Naive thymus-derived CD4-positive, alpha-beta T cell (primary cell): ENCODE data around the gene GEN1. TPM values are rescaled to one million over a fixed set of nuclear protein-coding genes. Genes with fewer than 3 reads are reported as not detected.

Experiments
- ATAC-seq: fragments of 150-1000 bp; cut with Tn5 transposase; 2 replicates; pipeline ENCODE4 v1.10.0; 2021; ENCODE audit warnings: mild to moderate bottlenecking, moderate library complexity
- CTCF ChIA-PET: fragments of 350-600 bp; sonication (Branson Sonifier 250); formaldehyde crosslinking; loops from one replicate; lab custom pipeline; 2021; ENCODE audit warnings: antibody characterized with exemption; lab: Charles Lee
- POLR2A ChIA-PET: fragments of 350-600 bp; sonication (Branson Sonifier 250); formaldehyde crosslinking; loops from one replicate; lab custom pipeline; 2021; ENCODE audit warnings: antibody characterized with exemption, inconsistent platforms; lab: Charles Lee
- DNase-seq, 9 donors: peaks; one replicate each; pipeline versions ENCODE4 v3.0.0 to v3.0.0-alpha.2; 2020 to 2022; ENCODE audit warnings: mixed read lengths in 1 of 9
- H3K27ac ChIP-seq: one replicate; pipeline ENCODE4 v1.7.0; 2013; ENCODE audit warnings: mild to moderate bottlenecking, low read depth, low read length, moderate library complexity
- H3K27me3 ChIP-seq, 2 donors: one replicate each; pipeline ENCODE4 v1.7.0; 2013; ENCODE audit warnings: low read length in 2 of 2, mild to moderate bottlenecking in 2 of 2, moderate library complexity in 2 of 2; ENCODE audit not compliant: control insufficient read depth in 2 of 2, insufficient read depth in 2 of 2
- H3K36me3 ChIP-seq, 3 experiments: 1 replicate in 2 of 3; 2 replicates in 1 of 3; pipeline ENCODE4 v1.7.0; 2013; ENCODE audit warnings: low read length in 3 of 3, mild to moderate bottlenecking in 3 of 3, moderate library complexity in 1 of 3; ENCODE audit not compliant: insufficient read depth in 3 of 3, control insufficient read depth in 2 of 3
- H3K4me1 ChIP-seq, 2 donors: one replicate each; pipeline ENCODE4 v1.7.0; 2013; ENCODE audit warnings: low read length in 2 of 2, mild to moderate bottlenecking in 2 of 2, moderate library complexity in 1 of 2; ENCODE audit not compliant: control insufficient read depth in 2 of 2, insufficient read depth in 2 of 2
- H3K4me3 ChIP-seq: 2 replicates; pipeline ENCODE4 v1.7.0; 2013; ENCODE audit warnings: mild to moderate bottlenecking, low read length
- H3K9me3 ChIP-seq, 3 experiments: 1 replicate in 2 of 3; 2 replicates in 1 of 3; pipeline ENCODE4 v1.7.0; 2013; ENCODE audit warnings: low read length in 3 of 3; ENCODE audit not compliant: control insufficient read depth in 2 of 3
- H3K27ac Mint-ChIP-seq, 9 donors: one replicate each; pipeline ENCODE4 v1.8.0; 2020 to 2022; ENCODE audit warnings: mixed read lengths in 9 of 9, mild to moderate bottlenecking in 8 of 9, moderate library complexity in 5 of 9, inconsistent platforms in 2 of 9
- H3K27me3 Mint-ChIP-seq, 5 donors: one replicate each; pipeline ENCODE4 v1.8.0; 2021 to 2022; ENCODE audit warnings: mixed read lengths in 5 of 5, mild to moderate bottlenecking in 1 of 5
- H3K36me3 Mint-ChIP-seq, 5 donors: one replicate each; pipeline ENCODE4 v1.8.0; 2020 to 2022; ENCODE audit warnings: mixed read lengths in 5 of 5, mild to moderate bottlenecking in 3 of 5, inconsistent platforms in 1 of 5
- H3K4me1 Mint-ChIP-seq, 7 donors: one replicate each; pipeline ENCODE4 v1.8.0; 2020 to 2022; ENCODE audit warnings: mixed read lengths in 7 of 7, mild to moderate bottlenecking in 3 of 7, inconsistent platforms in 1 of 7
- H3K4me3 Mint-ChIP-seq, 10 donors: one replicate each; pipeline ENCODE4 v1.8.0; 2020 to 2022; ENCODE audit warnings: mild to moderate bottlenecking in 10 of 10, mixed read lengths in 10 of 10, moderate library complexity in 6 of 10, inconsistent platforms in 2 of 10
- H3K9me3 Mint-ChIP-seq, 11 donors: one replicate each; pipeline ENCODE4 v1.8.0; 2020 to 2022; ENCODE audit warnings: mixed read lengths in 11 of 11, mild to moderate bottlenecking in 4 of 11, inconsistent platforms in 1 of 11, moderate library complexity in 1 of 11
- intact Hi-C, 2 donors: fragments of 100-400 bp; cut with micrococcal nuclease; formaldehyde crosslinking; loops; one replicate each; pipeline ENCODE4 v1.15.1; 2023
- polyA plus RNA-seq, 2 donors: library from polyadenylated mRNA; unstranded; fragments of 300-500 nt; fragmentation: Illumina TruSeq; gene quantifications; one replicate each; pipeline ENCODE4 v1.2.3, GENCODE V29; 2021
- total RNA-seq, 6 experiments: library from RNA in 5 of 6; stranded (reverse) in 5 of 6; gene quantifications; 1 replicate in 5 of 6; 2 replicates in 1 of 6; pipeline ENCODE4 v1.2.3 and lab custom pipeline; 2021 to 2026

The GEN1 gene
- total and polyA plus RNA-seq, 7 experiments from 2014 or later = 0.44 to 25.8 (median 5.8) TPM

DNA sequence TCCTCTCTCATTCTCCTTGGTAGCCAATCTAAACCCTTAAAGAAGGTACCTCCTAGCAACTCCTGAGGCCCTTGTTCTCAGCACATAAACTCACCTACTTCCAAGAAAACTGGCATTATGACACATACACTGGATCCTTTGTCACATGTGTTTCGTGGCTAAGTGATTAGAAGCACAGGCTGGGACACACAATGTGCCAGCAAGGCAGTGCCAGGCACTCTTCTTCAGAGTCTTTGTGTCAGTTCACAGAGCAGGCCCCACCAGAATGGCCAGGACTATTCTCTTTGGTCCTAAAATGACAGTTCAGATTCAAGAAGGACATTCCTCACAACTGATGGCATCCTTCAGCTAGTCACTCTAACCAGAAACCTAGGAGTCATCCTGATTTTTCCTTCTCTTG, 40.6 kb upstream of the GEN1 start:
- Histone ChIP-seq H3K27ac (no peak overlapping the region), H3K4me1 (no peaks in the 10 kb centered on the region), H3K27me3 (no peaks in the 10 kb centered on the region), H3K4me3 (no peak overlapping the region), H3K36me3 (peaks cover 0 to 28% (median 10%) of the 10 kb centered on the region in 3 experiments), H3K9me3 (no peaks in the 10 kb centered on the region)
- no peaks in the 10 kb centered on the region for H3K4me1 Mint-ChIP-seq
- H3K36me3 Mint-ChIP-seq = peaks cover 14 to 35% (median 20%) of the 10 kb centered on the region in 5 donors
- ATAC-seq (no peak), DNase-seq (no peak)
- H3K9me3 Mint-ChIP-seq = no peaks in the 10 kb centered on the region
- no peaks in the 10 kb centered on the region for H3K27me3 Mint-ChIP-seq
- intact Hi-C loops = loop anchor here in 1 of 2 donors (10.0 kb wide), 1 partner anchor 462 kb away; no protein-coding TSS in a partner anchor
- no peak overlapping the region for H3K27ac Mint-ChIP-seq
- no peak overlapping the region for H3K4me3 Mint-ChIP-seq
- ChIA-PET POLR2A (no interaction called here), CTCF (no interaction called here)

DNA sequence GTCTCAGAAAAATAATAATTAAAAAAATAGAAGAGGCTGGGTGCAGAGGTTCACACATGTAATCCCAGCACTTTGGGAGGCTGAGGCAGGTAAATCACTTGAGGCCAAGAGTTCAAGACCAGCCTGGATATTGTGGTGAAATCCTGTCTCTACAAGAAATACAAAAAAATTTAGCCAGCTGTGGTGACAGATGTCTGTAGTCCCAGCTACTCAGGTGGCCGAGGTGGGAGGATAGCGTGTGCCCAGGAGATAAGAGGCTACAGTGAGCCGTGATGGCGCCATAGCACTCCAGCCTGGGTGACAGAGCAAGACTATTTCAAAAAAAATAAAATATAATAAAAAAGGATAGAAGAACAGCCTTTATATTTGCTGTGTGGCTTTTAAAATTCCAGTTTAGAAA, 36.3 kb upstream of the GEN1 start:
- H3K36me3 ChIP-seq = peaks cover 0 to 28% (median 10%) of the 10 kb centered on the region in 3 experiments
- no peaks in the 10 kb centered on the region for H3K4me1 ChIP-seq
- H3K4me3 ChIP-seq = no peak overlapping the region
- DNase-seq = no peak
- H3K27ac ChIP-seq = no peak overlapping the region
- H3K27me3 ChIP-seq = no peaks in the 10 kb centered on the region
- CTCF ChIA-PET = no interaction called here
- H3K4me3 Mint-ChIP-seq = no peak overlapping the region
- no peaks in the 10 kb centered on the region for H3K27me3 Mint-ChIP-seq
- H3K9me3 ChIP-seq = no peaks in the 10 kb centered on the region
- intact Hi-C loops = loop anchor here (2.0 to 10.0 kb wide), 3 partner anchors 201 to 660 kb away; no protein-coding TSS in a partner anchor
- no peak overlapping the region for H3K27ac Mint-ChIP-seq
- ATAC-seq = no peak
- POLR2A ChIA-PET = no interaction called here
- H3K4me1 Mint-ChIP-seq = no peaks in the 10 kb centered on the region
- H3K36me3 Mint-ChIP-seq = peaks cover 14 to 39% (median 20%) of the 10 kb centered on the region in 5 donors
- H3K9me3 Mint-ChIP-seq = no peaks in the 10 kb centered on the region

DNA sequence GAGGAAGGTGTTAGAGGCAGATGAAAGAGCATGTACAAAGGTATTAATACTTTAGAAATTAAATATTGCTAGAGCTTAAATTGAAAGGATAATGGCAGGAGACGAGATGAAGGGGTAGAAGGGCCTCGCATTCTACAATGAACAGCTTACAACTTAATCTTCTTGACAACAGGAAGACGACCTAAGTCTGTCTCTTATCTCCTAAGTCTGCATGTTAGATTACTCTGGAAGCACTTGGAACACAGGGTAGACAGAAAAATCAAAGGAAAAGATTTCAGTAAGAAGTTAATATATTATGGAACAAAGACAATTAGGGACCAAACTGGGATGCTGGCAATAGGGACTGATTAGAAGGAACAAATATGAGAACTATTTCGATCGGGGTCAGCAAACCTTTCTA, 35.2 kb upstream of the GEN1 start:
- Histone ChIP-seq H3K36me3 (peaks cover 0 to 26% (median 10%) of the 10 kb centered on the region in 3 experiments), H3K4me3 (no peak overlapping the region), H3K27ac (no peak overlapping the region), H3K27me3 (no peaks in the 10 kb centered on the region), H3K9me3 (no peaks in the 10 kb centered on the region), H3K4me1 (no peaks in the 10 kb centered on the region)
- Mint-ChIP-seq H3K27ac (no peak overlapping the region), H3K36me3 (peaks cover 6 to 30% (median 12%) of the 10 kb centered on the region in 5 donors), H3K9me3 (no peaks in the 10 kb centered on the region), H3K4me1 (no peaks in the 10 kb centered on the region), H3K27me3 (no peaks in the 10 kb centered on the region), H3K4me3 (no peak overlapping the region)
- ChIA-PET CTCF (interaction anchor here (0.9 to 2.1 kb wide), 4 partner anchors 9 to 20 kb away, joined by 3 to 5 read pairs (median 3); no protein-coding TSS in a partner anchor), POLR2A (no interaction called here)
- ATAC-seq (no peak), DNase-seq (no peak)
- intact Hi-C loops = loop anchor here (1.0 to 10.0 kb wide), 6 partner anchors 35 to 659 kb away; partner anchors contain the start of gene SMC6 (in 1 of the 2)

DNA sequence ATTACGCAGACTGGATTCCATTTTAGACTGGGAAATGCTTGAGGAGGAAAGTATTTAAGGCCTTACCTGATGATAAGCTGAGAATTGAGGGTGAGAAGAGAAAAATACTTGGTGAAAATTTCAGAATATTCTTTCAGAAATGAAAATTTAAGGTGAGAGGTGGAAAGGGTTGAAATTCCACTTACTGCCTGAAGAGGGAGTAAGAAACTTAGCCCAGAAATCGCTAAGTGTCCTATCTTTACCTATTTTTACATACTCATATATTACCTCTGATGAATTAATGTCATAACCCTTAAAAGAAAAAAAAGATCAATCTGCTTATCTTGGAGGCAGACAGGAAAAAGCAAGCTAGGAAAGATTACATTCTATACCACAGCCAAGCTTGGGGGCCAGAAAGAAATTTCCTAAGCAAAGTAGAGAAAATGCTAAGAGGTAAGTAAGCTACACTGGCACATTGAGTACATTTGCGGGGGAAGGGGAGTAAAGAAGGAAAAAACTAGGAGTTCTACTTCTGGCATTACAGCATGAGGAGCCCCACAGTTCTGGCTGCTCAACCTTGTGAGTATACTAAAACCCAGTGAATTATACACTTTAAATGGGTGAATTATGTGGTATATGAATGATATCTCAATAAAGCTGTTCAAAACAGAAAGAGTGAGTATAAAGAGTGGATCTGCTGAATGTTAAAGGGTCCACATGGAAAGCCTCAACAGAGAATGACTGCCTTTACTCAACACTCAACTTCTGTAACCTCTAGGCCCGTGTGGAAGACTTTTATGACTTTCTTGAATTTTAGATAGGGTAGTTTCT, 34.2 kb upstream of the GEN1 start:
- CTCF ChIA-PET = interaction anchor here (0.7 to 2.1 kb wide), 7 partner anchors 8 to 457 kb away, joined by 3 to 5 read pairs (median 3); no protein-coding TSS in a partner anchor
- H3K9me3 Mint-ChIP-seq = no peaks in the 10 kb centered on the region
- POLR2A ChIA-PET = no interaction called here
- Histone ChIP-seq H3K27ac (no peak overlapping the region), H3K4me3 (no peak overlapping the region), H3K36me3 (peaks cover 0 to 17% (median 7%) of the 10 kb centered on the region in 3 experiments), H3K9me3 (no peaks in the 10 kb centered on the region), H3K4me1 (no peaks in the 10 kb centered on the region), H3K27me3 (no peaks in the 10 kb centered on the region)
- peaks cover 0 to 21% (median 4%) of the 10 kb centered on the region in 5 donors for H3K36me3 Mint-ChIP-seq
- H3K4me1 Mint-ChIP-seq = no peaks in the 10 kb centered on the region
- peak; percentile 52 for ATAC-seq
- intact Hi-C loops = loop anchor here (1.0 to 10.0 kb wide), 6 partner anchors 34 to 658 kb away; partner anchors contain the start of gene SMC6 (in 1 of the 2)
- peak overlapping the region in 2 of 9 donors; percentile 7 to 29 for H3K27ac Mint-ChIP-seq
- DNase-seq = peak in 5 of 9 donors; percentile 6 to 29 (median 11)
- no peaks in the 10 kb centered on the region for H3K27me3 Mint-ChIP-seq
- no peak overlapping the region for H3K4me3 Mint-ChIP-seq

GRCh38 chr2:17728210-17728609, 25.7 kb upstream of the GEN1 start:
- no peaks in the 10 kb centered on the region for H3K27me3 Mint-ChIP-seq

DNA sequence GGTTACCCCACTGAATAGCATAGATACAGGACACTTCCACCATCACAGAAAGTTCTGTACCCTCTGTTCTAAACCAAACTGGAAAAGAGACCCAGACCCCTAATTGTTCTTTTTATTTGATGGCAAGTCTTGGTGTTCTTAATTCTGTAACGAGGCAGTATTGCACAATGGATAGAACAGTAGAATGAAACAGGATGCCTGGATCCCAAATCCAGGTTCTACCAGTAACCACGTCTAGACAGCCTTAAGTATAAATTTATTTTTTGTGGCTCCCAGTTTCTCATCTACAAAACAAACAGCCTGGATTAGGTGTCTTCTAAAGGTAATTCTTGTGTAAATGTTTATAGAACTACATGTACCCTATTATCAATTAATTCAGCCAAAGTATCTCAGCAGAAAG, 24.1 kb upstream of the GEN1 start:
- ATAC-seq (no peak), DNase-seq (no peak)
- POLR2A ChIA-PET = no interaction called here
- Histone ChIP-seq H3K36me3 (peaks cover 0 to 10% (median 9%) of the 10 kb centered on the region in 3 experiments), H3K9me3 (no peaks in the 10 kb centered on the region), H3K27me3 (no peaks in the 10 kb centered on the region), H3K27ac (no peak overlapping the region), H3K4me3 (no peak overlapping the region), H3K4me1 (no peaks in the 10 kb centered on the region)
- no peaks in the 10 kb centered on the region for H3K27me3 Mint-ChIP-seq
- CTCF ChIA-PET = no interaction called here
- peaks cover 7 to 27% (median 16%) of the 10 kb centered on the region in 5 donors for H3K36me3 Mint-ChIP-seq
- peaks cover 0 to 3% (median 0%) of the 10 kb centered on the region in 11 donors for H3K9me3 Mint-ChIP-seq
- no peaks in the 10 kb centered on the region for H3K4me1 Mint-ChIP-seq
- no peak overlapping the region for H3K27ac Mint-ChIP-seq
- intact Hi-C loops = no loop called here
- no peak overlapping the region for H3K4me3 Mint-ChIP-seq

More at GRCh38 chr2:17728210-17728609, 25.7 kb upstream of the GEN1 start:
- ATAC-seq (no peak), DNase-seq (no peak)
- H3K36me3 Mint-ChIP-seq = peaks cover 3 to 21% (median 12%) of the 10 kb centered on the region in 5 donors
- POLR2A ChIA-PET = no interaction called here
- intact Hi-C loops = no loop called here
- Histone ChIP-seq H3K4me1 (no peaks in the 10 kb centered on the region), H3K27ac (no peak overlapping the region), H3K27me3 (no peaks in the 10 kb centered on the region), H3K4me3 (no peak overlapping the region), H3K9me3 (no peaks in the 10 kb centered on the region), H3K36me3 (peaks cover 0 to 10% (median 8%) of the 10 kb centered on the region in 3 experiments)
- no peaks in the 10 kb centered on the region for H3K4me1 Mint-ChIP-seq
- no peak overlapping the region for H3K27ac Mint-ChIP-seq
- CTCF ChIA-PET = interaction anchor here (1.3 kb wide), 1 partner anchor 9 kb away, joined by 5 read pairs; no protein-coding TSS in a partner anchor
- H3K9me3 Mint-ChIP-seq = peaks cover 0 to 3% (median 0%) of the 10 kb centered on the region in 11 donors
- no peak overlapping the region for H3K4me3 Mint-ChIP-seq
